Endothelial cell of umbilical vein (primary cell): Measurements from ENCODE around the gene AGPAT2. TPM values are rescaled to one million over a fixed set of nuclear protein-coding genes. Genes with fewer than 3 reads are reported as not detected.

Experiments used
- BruUV-seq: library from RNA; stranded (reverse); fragments of 400-500 nt; replicated peaks from 2 replicates; lab custom pipeline; 2021; lab: Mats Ljungman, UMichigan
- CTCF ChIA-PET: fragments of 300-600, 350-600 bp; sonication (Branson Sonifier 250); formaldehyde crosslinking; loops from one replicate; lab custom pipeline; 2021; ENCODE audit warnings: antibody characterized with exemption, inconsistent platforms; lab: Charles Lee
- POLR2A ChIA-PET: fragments of 300-600, 350-600 bp; sonication (Branson Sonifier 250); formaldehyde crosslinking; loops from one replicate; lab custom pipeline; 2021; ENCODE audit warnings: antibody characterized with exemption, inconsistent platforms; lab: Charles Lee
- DNase-seq: peaks from one replicate; pipeline ENCODE4 v3.0.0-alpha.2; 2011; ENCODE audit warnings: low read depth, low spot score
- FAIRE-seq: peaks from 2 replicates; lab custom pipeline; 2011; peaks lifted over from hg19 to GRCh38; lab: Jason Lieb, UNC
- H2AFZ ChIP-seq: 2 replicates; pipeline ENCODE4 v1.6.0; 2012; ENCODE audit warnings: low read depth, low read length, control low read depth, inconsistent platforms
- H3K27ac ChIP-seq: 2 replicates; pipeline ENCODE4 v1.5.1; 2011; ENCODE audit warnings: low read depth, mild to moderate bottlenecking, control low read depth, low read length, moderate library complexity; ENCODE audit not compliant: insufficient read depth
- H3K27me3 ChIP-seq, 2 experiments: 2 replicates each; pipeline versions ENCODE4 v1.6.0 to v1.6.1; 2011; ENCODE audit warnings: low read length in 2 of 2, mixed read lengths in 1 of 2; ENCODE audit not compliant: control insufficient read depth in 2 of 2, insufficient read depth in 2 of 2
- H3K36me3 ChIP-seq, 2 experiments: 2 replicates in 1 of 2; 3 replicates in 1 of 2; pipeline ENCODE4 v1.5.1; 2011; ENCODE audit warnings: low read length in 2 of 2, mild to moderate bottlenecking in 1 of 2, moderate library complexity in 1 of 2; ENCODE audit not compliant: control insufficient read depth in 2 of 2, insufficient read depth in 2 of 2; ENCODE audit errors: extremely low read depth in 1 of 2
- H3K4me1 ChIP-seq: 3 replicates; pipeline ENCODE4 v1.5.1; 2011; ENCODE audit warnings: mild to moderate bottlenecking, low read length; ENCODE audit not compliant: control insufficient read depth, insufficient read depth; ENCODE audit errors: extremely low read depth
- H3K4me2 ChIP-seq: 2 replicates; pipeline ENCODE4 v1.6.1; 2011; ENCODE audit warnings: low read length, control low read depth, mixed read lengths; ENCODE audit not compliant: insufficient read depth
- H3K4me3 ChIP-seq, 3 experiments: fragments of 200-600 bp in 1 of 3; sonication (generic), shearing (Covaris generic) in 1 of 3; replicated peaks in 1 of 3; 2 replicates each; pipeline ENCODE4 v1.5.1; 2011 to 2016; ENCODE audit warnings: control low read depth in 3 of 3, low read length in 3 of 3, mild to moderate bottlenecking in 2 of 3, inconsistent platforms in 1 of 3, low read depth in 1 of 3, moderate library complexity in 1 of 3; ENCODE audit not compliant: insufficient read depth in 1 of 3
- H3K79me2 ChIP-seq: 2 replicates; pipeline ENCODE4 v1.6.0; 2012; ENCODE audit warnings: low read length, inconsistent platforms; ENCODE audit not compliant: control insufficient read depth, insufficient read depth
- H3K9ac ChIP-seq: replicated peaks from 2 replicates; pipeline ENCODE3; 2011; ENCODE audit warnings: low read length, control low read depth; ENCODE audit not compliant: insufficient read depth; ENCODE audit errors: extremely low read depth
- H3K9me1 ChIP-seq: replicated peaks from 3 replicates; pipeline ENCODE4 v1.6.0; 2011; ENCODE audit warnings: mild to moderate bottlenecking, low read length; ENCODE audit not compliant: control insufficient read depth, insufficient read depth; ENCODE audit errors: extremely low read depth
- H3K9me3 ChIP-seq: replicated peaks from 2 replicates; pipeline ENCODE4 v1.5.1; 2012; ENCODE audit warnings: low read length, inconsistent platforms; ENCODE audit not compliant: control insufficient read depth, insufficient read depth
- H4K20me1 ChIP-seq: replicated peaks from 2 replicates; pipeline ENCODE3; 2011; ENCODE audit warnings: mild to moderate bottlenecking, low read length; ENCODE audit not compliant: control insufficient read depth, insufficient read depth; ENCODE audit errors: extremely low read depth
- EZH2 ChIP-seq: IDR thresholded peaks from 2 replicates; pipeline ENCODE4 v1.6.1; 2012; ENCODE audit warnings: borderline replicate concordance, low read depth, mild to moderate bottlenecking, moderate library complexity, low read length, inconsistent platforms; ENCODE audit not compliant: severe bottlenecking
- FOS ChIP-seq: IDR thresholded peaks from 2 replicates; pipeline ENCODE4 v1.6.1; 2011; ENCODE audit warnings: mild to moderate bottlenecking, low read length, moderate library complexity, borderline replicate concordance; ENCODE audit not compliant: insufficient read depth
- GATA2 ChIP-seq: IDR thresholded peaks from 2 replicates; pipeline ENCODE4 v1.7.0; 2011; ENCODE audit warnings: low read depth, mild to moderate bottlenecking, moderate library complexity, mixed read lengths, low read length; ENCODE audit not compliant: insufficient read length, insufficient read depth
- MAX ChIP-seq: IDR thresholded peaks from 2 replicates; pipeline ENCODE4 v1.6.1; 2011; ENCODE audit not compliant: insufficient read depth, insufficient read length
- POLR2A ChIP-seq: IDR thresholded peaks from 2 replicates; pipeline ENCODE4 v1.6.1; 2012; ENCODE audit warnings: low read depth, mild to moderate bottlenecking, control low read depth, low read length
- POLR2AphosphoS5 ChIP-seq: IDR thresholded peaks from 2 replicates; pipeline ENCODE4 v1.6.1; 2012; ENCODE audit warnings: low read depth, mild to moderate bottlenecking, control low read depth, low read length, moderate library complexity; ENCODE audit not compliant: insufficient read depth
- dilution Hi-C: fragments of 300-500 bp; cut with MboI; formaldehyde crosslinking; loops from one replicate; pipeline ENCODE4 v1.15.0; 2019; ENCODE audit warnings: low sequenced_read_pairs; ENCODE audit not compliant: extremely low pct_ligation_motif_present
- intact Hi-C: fragments of 100-400 bp; cut with micrococcal nuclease; formaldehyde crosslinking; loops from one replicate; pipeline ENCODE4 v1.10.0; 2022
- polyA plus RNA-seq, 4 experiments: library from polyadenylated mRNA; depleted of rRNA in 3 of 4; stranded (reverse) in 3 of 4; unstranded in 1 of 4; fragments of >200 nt; gene quantifications; 2 replicates each; pipeline versions ENCODE4 v1.2.1 to v1.2.3, GENCODE V29; 2011 to 2012; ENCODE audit warnings: missing spikeins in 1 of 4
- total RNA-seq: library from RNA; stranded (reverse); gene quantifications from 2 replicates; pipeline ENCODE4 v1.2.3, GENCODE V29; 2021
- TF ChIP-seq, protein P1 (sequence below), 2 donors: IDR thresholded peaks; 1 replicate in 1 of 2; 2 replicates in 1 of 2; pipeline ENCODE4 v1.5.1; 2011; ENCODE audit warnings: low read length in 2 of 2, mild to moderate bottlenecking in 2 of 2, moderate library complexity in 2 of 2, control low read depth in 1 of 2, inconsistent platforms in 1 of 2, low read depth in 1 of 2; ENCODE audit not compliant: insufficient read depth in 1 of 2; ENCODE audit errors: extremely low read depth in 1 of 2

AGPAT2 gene
- total and polyA plus RNA-seq, 2 donors (not counting 3 experiments of a cell fraction or from before 2014, with no cell fraction given), result 45.5 to 55.3 TPM

GRCh38 chr9:136676920-136677686 lies 10.2 kb downstream of the AGPAT2 start:
- peaks cover 2 to 10% of the 10 kb centered on the region in 2 experiments for H3K36me3 ChIP-seq
- ChIA-PET POLR2A (interaction anchor here (6.2 kb wide), 1 partner anchor 30 kb away, joined by 54 read pairs; no protein-coding TSS in a partner anchor), CTCF (interaction anchor here (0.7 to 6.3 kb wide), 3 partner anchors 9 to 33 kb away, joined by 5 to 45 read pairs (median 5); no protein-coding TSS in a partner anchor)
- no TSS peak for BruUV-seq
- no peaks in the 10 kb centered on the region for H3K9me3 ChIP-seq
- no peak for DNase-seq
- no peaks in the 10 kb centered on the region for H3K4me1 ChIP-seq
- intact Hi-C loops (no loop called here), dilution Hi-C loops (no loop called here)
- H3K9me1 ChIP-seq, result no peaks in the 10 kb centered on the region
- no peak overlapping the region for H2AFZ ChIP-seq
- H3K9ac ChIP-seq, result no peak overlapping the region
- TF ChIP-seq GATA2, result no peak
- TF ChIP-seq, protein P1, sequence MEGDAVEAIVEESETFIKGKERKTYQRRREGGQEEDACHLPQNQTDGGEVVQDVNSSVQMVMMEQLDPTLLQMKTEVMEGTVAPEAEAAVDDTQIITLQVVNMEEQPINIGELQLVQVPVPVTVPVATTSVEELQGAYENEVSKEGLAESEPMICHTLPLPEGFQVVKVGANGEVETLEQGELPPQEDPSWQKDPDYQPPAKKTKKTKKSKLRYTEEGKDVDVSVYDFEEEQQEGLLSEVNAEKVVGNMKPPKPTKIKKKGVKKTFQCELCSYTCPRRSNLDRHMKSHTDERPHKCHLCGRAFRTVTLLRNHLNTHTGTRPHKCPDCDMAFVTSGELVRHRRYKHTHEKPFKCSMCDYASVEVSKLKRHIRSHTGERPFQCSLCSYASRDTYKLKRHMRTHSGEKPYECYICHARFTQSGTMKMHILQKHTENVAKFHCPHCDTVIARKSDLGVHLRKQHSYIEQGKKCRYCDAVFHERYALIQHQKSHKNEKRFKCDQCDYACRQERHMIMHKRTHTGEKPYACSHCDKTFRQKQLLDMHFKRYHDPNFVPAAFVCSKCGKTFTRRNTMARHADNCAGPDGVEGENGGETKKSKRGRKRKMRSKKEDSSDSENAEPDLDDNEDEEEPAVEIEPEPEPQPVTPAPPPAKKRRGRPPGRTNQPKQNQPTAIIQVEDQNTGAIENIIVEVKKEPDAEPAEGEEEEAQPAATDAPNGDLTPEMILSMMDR (IDR thresholded peaks at IDR 0.05; ENCODE audit: extremely low read depth in 1 of 2, insufficient read depth in 1 of 2, low read depth in 1 of 2, low read length in 2 of 2), result no peak
- no peak for TF ChIP-seq MAX
- no peak for TF ChIP-seq POLR2A
- no peak for TF ChIP-seq EZH2
- TF ChIP-seq FOS, result no peak
- no peak for TF ChIP-seq POLR2AphosphoS5
- H3K79me2 ChIP-seq, result peaks cover 11% of the 10 kb centered on the region
- H3K4me2 ChIP-seq, result no peak overlapping the region
- no peak for FAIRE-seq
- no peak overlapping the region for H3K27ac ChIP-seq
- H3K27me3 ChIP-seq, result no peaks in the 10 kb centered on the region
- no peak overlapping the region for H3K4me3 ChIP-seq
- H4K20me1 ChIP-seq, result no peaks in the 10 kb centered on the region
